Measurements from ENCODE around the gene DLX1.
"Not testable (repeated sequence)": the region's sequence is repeated elsewhere in the genome, so short reads cannot be mapped to it uniquely, and the experiment has no call there.

DLX1 gene

DNA sequence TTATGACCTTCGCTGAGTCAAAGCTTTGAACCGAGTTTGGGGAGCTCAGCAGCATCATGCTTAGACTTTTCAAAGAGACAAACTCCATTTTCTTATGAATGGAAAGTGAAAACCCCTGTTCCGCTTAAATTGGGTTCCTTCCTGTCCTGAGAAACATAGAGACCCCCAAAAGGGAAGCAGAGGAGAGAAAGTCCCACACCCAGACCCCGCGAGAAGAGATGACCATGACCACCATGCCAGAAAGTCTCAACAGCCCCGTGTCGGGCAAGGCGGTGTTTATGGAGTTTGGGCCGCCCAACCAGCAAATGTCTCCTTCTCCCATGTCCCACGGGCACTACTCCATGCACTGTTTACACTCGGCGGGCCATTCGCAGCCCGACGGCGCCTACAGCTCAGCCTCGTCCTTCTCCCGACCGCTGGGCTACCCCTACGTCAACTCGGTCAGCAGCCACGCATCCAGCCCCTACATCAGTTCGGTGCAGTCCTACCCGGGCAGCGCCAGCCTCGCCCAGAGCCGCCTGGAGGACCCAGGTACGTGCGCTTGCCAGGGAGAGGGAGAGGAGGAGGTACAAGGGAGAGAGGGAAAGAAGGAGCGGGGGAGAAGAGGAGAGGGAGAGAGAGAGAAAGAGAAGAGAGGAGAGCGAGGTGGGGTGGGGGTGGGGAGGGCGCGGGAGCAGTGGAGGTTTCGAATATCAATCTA, at the start of gene DLX1:
Gene DLX1, plus strand, starts transcription at position 48 of the 700 bp plus-strand sequence. Its CDS starts 171 bp downstream, at position 219.
- DNase-seq = no peak

GRCh38 chr2:172038121-172038520, 47.2 kb upstream of the DLX1 start:
- no peak for DNase-seq

GRCh38 chr2:172038604-172039003, 46.7 kb upstream of the DLX1 start:
- DNase-seq = no peak

DNA sequence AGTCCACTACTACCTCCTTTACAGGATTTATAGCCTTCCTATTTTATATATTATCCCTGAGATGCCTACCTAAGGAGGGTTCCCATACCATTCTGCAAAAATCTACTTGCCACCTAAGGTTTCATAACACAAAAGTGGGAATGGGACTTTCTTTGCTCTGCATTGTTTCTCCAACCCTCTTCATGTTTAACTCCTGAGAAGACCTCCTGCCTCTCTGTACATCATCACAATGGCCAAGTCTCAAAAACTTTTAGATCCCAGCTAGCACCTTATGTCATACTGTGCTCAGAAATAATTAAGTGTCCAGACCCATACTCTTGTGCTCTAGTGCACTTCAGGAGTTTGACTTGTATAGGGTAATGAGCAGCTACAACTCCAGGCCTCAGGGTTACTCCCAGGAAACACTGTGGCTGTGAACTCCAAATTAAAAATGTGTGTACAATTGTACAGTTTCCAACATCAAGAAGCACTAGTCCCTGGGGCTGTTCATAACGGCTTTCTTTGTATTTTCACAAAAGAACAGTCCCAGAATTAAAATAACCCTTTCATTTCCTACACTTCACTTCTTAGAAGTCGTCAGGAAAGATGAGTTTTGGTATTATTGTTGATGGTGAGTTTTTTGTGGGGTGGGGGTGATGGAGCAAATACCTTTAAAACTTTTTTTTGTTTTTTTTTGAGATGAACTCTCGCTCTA, 46.1 kb upstream of the DLX1 start:
- DNase-seq = no peak

DNA sequence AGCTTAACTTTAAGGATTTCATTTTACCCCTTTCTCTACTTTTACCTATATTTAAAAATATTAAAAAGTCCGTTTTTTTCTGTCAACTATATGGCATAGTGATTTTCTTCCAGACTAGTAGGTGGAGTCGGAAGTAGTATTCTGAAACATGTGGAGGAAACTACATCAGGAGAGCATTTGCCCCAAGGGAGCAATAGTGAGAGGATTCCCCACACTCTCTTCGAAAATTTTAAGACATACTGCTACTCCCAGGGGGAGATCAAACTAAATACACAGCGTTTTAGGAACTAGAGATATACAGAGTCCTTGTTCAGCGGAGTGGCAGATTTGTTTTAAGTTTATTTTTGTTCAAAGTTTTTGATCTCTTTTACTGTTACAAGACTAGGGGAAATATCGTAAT, 45.0 kb upstream of the DLX1 start:
- no peak for DNase-seq

DNA sequence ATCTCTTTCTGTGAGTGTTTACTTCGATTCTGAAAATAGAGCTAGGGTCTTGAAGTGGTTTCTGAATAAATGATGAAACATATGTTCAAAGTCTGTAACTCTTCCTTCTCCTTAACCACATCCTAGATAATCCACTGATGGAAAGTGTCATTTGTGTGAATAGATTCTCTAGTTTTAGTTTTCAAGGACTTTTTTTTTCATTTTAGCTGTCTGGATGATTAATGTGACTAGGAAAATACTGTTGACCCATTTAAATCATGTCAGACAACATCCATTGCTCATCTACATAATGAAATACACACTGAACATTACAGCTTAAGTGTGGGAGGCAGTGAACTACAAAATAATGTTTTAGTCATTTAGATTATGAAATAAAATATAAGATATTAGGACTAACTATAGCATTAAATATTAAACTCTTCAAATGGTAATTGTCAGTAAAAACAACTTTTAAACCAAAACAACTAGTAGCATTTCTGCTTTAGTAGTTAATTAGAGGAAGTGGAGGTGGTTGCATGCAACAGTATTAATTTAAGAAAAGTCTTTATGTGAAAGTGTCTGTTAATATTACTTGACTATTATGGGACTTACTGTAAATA, 39.1 kb upstream of the DLX1 start:
- DNase-seq = peak; percentile 4 to 12

DNA sequence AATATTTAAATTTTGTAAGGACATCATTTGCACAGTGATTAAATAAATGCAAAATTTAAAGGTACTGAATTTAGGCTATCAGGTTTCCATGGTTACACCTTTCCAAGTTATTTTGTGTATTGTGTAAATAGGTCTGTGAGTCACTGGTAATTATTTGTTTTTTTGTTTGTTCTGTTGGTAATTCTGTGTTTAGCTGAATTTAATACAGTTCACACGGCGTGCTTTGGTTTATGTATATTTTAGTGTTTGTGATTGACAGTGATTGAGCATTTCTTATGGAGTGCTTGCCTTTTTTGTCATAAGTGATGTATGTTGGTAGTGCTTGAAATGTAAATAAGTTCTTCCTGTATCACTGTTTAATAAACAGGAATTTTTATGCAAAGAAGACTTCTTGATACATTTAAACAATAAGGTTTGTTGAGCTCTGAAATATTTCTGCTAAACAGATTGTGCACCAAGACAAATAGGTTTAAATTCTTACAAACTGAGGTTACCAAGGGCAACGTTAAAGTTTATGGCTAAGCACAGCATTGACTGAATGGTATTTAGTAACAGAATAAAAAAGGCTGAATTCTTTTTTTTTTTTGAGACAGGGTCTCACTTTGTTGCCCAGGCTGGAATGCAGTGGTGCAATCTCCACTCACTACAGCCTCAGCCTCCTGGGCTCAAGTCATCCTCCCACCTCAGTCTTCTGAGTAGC, 38.3 kb upstream of the DLX1 start:
- no peak for DNase-seq

- no peak for DNase-seq
Measured at GRCh38 chr2:172047566-172048507, 37.5 kb upstream of the DLX1 start.

GRCh38 chr2:172048508-172049503, 36.5 kb upstream of the DLX1 start:
- DNase-seq = no peak

DNA sequence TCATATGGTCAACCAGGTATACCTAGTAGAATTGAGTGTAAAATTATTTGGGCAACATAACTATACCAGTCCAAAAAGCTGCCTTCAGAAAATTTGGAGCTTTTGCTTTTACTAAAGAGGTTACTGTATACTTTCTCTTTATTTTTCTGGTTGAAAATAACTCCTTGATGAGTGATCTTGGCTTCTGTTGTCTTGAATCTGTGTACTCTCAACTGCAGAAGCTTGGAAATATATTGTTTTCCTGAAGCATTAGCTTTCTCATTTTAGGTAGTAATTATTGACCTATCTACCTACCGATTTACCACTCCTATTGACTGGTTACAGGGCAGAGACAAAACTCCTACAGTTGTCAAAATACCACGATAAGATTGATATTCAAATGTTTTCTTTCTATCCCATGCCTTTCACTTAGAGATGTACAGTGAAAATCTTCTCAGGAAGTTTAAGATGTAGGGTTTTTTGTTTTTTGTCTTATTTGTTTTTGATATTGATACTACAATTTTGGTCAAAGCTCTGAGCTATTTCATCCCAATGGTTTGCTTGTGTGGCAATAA, 35.7 kb upstream of the DLX1 start:
- no peak for DNase-seq

- no peak for DNase-seq
Measured at GRCh38 chr2:172050479-172051125, 34.7 kb upstream of the DLX1 start.

DNA sequence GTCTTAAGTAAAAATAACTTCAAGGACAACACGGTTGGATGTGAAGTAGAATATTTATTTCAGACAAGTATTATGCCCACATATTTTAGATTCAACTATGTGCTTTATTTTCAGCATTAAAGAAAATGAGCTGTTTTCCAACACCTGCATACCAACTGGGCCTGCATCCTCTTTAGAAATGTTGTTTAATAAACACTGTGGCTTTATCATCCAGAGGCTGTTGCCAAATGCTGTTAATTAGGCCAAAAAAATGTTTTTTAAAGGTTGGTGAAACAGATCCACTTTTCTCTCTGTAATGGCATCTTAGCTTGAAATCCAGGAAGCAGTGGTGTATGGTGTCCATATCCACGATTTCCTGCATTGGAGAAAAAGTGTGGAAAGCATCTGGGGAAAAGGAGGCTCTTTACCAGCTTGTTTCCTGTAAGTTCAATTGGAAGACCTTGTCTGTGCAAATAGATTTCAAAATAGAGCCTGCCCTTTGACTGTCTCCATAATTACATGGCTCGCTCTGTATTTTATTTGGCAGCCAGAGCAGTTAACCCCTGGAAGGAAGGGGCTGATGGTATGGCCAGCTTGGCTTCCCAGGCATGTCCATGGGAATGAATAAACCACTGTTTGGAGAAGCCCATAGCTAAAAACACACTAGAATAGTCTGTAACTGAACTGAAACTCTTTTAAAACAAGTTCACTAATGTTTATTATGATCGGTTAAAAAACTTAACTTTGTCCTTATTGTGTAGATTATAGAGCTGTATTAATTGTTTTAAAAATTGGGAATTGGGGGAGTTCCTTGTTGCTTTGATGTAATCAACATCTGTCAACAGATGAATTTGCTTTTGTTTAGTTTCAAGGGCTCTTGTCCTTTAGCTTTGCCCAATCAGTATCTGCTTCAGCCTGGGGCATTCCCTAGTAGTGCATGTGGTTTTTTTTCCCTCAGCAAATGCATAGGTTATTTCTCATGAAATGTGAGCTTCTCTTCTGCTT, 33.0 kb upstream of the DLX1 start:
- no peak for DNase-seq

DNA sequence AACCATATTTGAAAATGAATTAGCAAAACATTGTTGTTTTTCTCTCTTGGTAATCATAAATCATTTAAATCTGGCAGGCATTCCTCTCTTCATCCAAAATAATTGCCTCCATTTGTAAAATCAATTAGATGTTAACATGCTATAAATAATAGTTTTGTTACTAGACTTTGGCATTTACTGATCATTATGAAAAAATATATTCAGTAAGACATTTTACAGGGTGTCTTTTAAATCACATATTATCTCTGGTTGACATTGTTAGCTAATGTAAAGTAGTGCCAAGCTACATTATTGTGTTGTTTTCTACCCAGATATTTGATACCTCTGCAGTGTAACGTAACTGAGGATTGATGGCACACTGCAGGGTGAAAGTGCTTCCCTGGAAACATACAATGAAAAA, 31.8 kb upstream of the DLX1 start:
- DNase-seq = no peak

DNA sequence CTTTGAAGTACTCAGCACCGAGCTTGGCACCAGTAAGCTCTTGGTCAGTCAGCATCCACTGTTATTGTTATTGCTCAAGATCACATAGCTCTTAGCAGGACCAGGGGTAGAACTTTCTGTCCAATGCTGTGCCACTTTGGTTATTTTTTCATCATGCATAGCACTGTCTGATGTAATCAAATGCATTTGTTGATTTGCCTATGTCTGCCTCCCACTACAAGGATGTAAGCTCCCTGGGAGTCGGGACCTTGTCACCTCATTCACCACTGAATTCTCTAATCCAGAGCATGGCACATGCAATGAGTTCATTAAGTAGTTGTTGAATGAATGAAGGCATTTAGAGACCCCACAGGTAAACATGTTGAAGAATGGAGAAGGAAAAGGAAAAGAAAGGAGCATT, 29.0 kb upstream of the DLX1 start:
- DNase-seq = no peak

GRCh38 chr2:172058660-172059059, 26.6 kb upstream of the DLX1 start:
- DNase-seq = no peak

- not testable (repeated sequence) for DNase-seq
Measured at GRCh38 chr2:172060118-172060517, 25.2 kb upstream of the DLX1 start.

GRCh38 chr2:172062402-172063004, 22.8 kb upstream of the DLX1 start:
- no peak for DNase-seq

GRCh38 chr2:172063446-172063845, 21.9 kb upstream of the DLX1 start:
- no peak for DNase-seq

- peak; percentile 75 to 82 for DNase-seq
Measured at GRCh38 chr2:172065111-172065510, 20.2 kb upstream of the DLX1 start.

Data from inflammatory macrophage treated with lipopolysaccharide for 1 hour (primary cell).